Ovary (tissue), 3 donors: ENCODE measurements around the gene OR9A2.

Experiments
- CTCF ChIP-seq, 3 donors: fragments of 450-650 bp in 2 of 3; fragments of 200-600 bp in 1 of 3; IDR thresholded peaks; one replicate each; pipeline versions ENCODE4 v1.5.1 to v1.8.0; 2016 to 2022; ENCODE audit warnings: antibody characterized with exemption in 3 of 3, mild to moderate bottlenecking in 1 of 3
- EP300 ChIP-seq: sonication (generic); formaldehyde crosslinking; IDR thresholded peaks from one replicate; pipeline ENCODE4 v1.6.1; 2017; ENCODE audit warnings: antibody characterized with exemption
- POLR2A ChIP-seq: fragments of 450-650 bp; IDR thresholded peaks from one replicate; pipeline ENCODE4 v1.6.1; 2017; ENCODE audit warnings: antibody characterized with exemption, mild to moderate bottlenecking, moderate library complexity
- donor health status: DM: no; HTN: no; CAD: no.

GRCh38 chr7:143005632-143006260, 21.2 kb downstream of the OR9A2 start:
- TF ChIP-seq POLR2A (no peak), CTCF (IDR thresholded peaks at IDR 0.05) (no peak), EP300 (no peak)
